HG02678 (cell line): ENCODE results near the gene MYRF.

ENCODE experiments used
- ATAC-seq: cut with Tn5 transposase; IDR thresholded peaks from one replicate; pipeline ENCODE4 v1.9.1; 2021; ENCODE audit warnings: mild to moderate bottlenecking, moderate library complexity; ENCODE audit not compliant: unreplicated experiment

Gene MYRF

DNA sequence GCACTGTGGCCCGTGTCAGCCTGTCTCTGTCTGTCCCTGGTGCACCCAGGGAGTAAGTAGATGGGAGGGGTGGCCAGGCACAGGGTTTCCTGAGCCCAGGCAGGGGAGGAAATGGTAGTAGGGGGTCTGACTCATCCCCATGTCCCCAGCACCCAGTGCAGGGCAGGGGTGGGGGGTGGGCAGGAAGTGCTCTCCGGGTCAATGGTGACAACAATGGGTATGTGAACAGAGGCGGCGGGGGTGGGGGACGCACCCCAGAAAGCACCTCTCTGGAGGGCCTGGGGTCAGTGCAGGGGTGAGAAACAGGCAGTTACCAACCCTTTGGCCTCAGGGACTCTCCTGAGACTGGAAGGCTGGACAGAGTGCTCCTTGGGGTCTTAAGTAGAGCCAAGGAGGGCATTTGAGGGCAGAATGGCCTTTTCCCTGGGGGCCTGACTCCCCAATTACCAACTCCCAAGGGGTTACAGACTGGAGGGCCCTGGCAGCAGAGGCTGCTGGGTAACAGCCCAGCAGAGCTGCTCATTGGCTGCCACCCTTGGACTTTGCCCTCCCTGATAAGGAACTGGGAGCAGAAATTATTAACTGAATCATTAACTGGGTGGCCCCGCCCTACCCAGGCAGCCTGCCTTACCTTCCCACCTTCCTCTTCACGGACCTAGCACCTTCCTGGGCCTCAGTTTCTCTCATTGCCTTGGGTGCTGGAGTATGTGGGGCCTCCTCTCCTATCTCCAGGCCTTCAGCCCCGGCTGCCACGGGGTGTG is 4.2 kb downstream of the MYRF start:
- peak; percentile 35 for ATAC-seq

DNA sequence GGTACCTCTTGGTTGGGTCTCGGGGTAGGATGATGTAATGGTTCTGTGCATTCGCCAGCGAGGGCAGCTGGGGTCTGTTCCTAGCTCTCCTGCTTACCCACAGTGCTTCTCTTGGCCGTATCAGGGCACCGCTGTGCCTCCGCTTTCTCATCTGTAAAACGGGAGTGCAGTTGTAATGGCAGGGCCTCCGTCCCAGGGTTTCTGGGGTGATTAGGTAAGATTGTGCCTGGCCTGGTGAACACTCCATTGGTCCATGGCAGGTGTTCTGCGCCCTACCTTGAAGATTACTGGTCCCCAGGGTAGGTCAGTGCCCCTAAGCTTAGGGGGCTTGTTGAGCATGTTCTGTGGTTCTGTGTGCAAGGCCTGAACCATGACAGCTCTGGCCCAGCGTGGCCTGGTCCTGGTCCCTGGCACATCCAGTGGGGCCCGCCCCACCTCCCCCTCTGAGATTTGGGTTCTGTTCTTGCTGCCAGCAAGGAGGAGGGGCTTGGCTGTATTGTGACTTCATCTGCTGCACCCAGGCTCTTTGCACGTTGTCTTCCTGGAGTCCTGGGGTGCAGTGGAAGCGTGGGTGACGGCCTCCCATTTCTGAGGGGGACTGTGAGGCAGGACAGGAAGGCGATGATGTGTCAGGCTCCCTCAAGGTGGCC is 4.9 kb downstream of the MYRF start:
- no peak for ATAC-seq

DNA sequence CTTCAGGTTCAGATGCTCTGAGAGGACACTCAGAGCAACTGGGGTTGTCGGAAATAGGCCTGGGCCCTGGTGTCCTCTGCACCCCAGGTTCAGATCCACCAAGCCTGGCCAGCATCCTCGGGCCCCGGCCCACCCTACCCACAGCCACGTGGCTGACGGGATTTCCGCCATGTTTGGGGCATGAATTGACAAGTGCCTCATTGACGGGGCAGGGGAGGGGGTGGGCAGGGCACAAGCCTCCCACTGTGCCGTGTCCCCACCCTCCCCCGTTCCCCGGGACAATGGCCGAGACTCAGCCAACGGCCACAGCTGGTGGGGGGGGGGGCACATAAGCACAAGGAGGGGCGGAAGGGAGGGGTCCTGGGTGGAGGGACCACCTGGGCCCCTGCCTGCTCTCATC is 8.5 kb downstream of the MYRF start:
- no peak for ATAC-seq

DNA sequence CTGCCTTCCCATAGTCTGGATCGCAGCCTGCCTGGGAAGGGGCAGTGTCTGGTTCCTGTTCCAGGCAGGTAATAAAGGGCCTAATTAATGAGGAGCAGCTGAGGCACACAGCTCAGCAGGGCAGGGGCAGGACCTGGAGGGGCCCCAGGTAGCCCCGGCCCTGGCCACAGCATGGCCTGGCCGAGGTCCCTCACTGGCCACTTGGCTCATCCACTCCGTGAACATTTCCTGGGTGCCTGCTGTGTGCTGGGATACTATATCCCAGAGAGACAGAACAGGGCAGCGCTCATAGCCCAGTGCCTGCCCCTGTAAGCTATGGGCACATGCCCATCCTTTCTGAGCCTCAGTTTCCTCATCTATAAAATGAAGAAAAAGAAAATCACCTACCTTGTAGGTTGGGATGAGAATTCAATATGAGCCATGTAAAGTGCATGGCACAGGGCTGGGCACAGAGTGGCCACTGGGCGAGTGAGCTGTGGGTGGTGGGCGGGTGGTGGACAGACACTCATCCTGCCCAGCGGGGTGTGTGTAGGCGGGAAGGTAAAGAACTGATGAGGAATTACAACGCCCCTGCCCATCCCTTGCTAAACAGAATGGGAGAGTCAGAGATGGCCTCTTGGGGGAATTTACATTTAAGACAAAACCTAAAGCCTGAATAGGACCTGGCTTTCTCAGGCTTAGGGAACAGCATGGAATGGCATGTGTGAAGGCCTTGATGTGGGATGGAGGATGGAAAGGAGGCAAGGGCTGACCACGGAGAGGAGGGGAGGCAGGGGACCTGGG is 9.2 kb downstream of the MYRF start:
- no peak for ATAC-seq

DNA sequence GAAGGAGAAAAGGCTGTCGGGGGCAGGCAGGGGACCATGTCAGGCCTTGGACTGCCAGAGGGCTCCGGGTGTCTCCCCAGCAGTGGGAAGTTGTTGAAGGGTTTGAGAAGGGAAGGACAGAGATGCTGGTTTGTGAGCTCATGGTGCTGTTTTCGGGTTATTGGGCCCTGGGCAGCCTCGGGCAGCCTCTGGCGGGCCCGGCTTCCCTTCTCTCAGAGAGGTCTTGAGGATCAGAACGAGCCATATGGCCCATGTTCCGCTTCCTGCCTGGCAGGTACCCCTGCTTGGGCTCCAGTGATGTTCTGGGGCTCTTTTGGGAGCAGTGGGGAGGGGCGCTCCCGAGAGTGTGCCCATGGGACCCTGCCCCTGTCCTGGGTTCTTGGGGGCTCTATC is 9.8 kb downstream of the MYRF start:
- ATAC-seq: no peak

DNA sequence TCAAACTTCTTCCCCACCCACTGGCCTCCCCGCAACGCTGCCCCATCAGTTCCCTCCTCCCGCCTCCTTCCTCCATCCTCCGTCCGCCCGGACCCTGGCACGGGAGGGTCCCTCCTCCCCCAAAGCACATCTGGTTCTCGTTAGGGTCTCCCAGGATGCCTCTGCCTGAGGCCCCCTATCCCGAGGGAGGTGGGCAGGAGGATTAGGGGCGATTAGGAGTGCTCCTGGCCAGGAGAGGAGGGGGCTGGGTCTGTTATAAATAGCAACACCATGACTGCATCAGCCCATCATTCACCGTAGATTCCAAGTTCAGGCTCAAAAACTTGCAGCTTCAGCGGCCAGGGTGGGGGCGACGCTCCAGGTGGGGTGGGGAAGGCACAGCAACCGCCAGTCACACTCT is 10.4 kb downstream of the MYRF start:
- no peak for ATAC-seq

DNA sequence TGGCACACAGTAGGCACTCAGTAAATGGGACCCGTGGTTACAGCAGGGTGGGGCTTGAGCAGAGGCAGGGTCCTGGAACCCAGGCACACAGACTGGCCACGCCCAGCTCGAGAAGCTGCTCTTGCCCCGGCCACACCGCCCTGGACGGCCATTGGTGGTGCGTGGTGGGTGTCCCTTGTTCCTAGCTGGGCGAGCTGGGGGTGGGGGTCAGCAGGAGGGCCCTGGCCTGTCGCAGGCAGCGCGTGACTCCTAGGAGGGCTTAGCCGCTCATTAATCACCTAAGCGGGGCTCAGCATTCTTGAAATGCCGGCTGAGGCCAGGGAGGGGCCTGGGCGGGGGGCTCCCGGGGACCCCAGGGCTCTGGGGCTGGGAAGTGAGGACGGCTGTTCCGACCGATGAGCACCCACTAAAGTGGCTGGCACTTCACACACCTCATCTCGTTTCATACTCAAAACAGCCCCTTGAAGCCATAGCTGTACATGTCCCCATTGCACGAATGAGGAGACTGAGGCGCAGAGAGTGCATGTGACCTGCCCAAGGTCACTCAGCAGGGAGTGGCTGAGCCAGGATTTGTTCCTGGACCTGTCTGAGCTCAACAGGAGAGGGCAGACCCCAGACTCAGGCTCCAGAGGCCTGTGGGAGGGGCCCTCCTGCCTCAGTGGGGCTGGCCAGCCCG is 11.6 kb downstream of the MYRF start:
- no peak for ATAC-seq

DNA sequence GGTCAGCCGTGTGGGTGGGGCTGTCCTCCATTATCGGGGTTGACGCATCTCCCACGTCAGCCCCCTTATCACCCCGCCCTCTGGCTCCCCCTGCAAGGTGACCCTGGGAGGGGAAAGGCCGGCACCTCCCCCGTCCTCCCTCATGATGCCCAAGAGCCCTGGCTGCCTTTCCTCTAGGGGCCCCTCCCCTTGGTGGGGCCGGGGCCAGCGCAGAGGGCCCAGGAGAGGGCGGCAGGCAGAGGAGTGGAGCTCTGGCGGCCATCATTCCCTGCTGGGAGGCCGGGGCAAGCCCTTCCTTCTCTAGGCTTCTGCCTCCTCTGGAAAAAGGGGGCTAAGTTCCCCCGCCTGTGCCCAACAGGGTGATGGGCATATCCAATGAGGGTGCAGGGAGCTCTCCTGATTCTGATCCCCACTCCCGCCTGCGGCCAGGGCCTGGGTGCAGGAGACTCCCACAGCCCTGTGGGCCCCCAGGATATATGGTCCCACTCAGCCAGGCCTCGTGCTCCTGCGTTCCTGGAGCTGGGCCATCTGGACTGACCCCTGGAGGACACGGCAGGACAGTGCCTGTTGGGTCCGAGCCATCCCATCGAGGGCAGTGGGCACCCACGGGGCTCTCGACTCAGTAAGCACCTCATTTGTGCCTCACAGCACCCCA is 12.3 kb downstream of the MYRF start:
- no peak for ATAC-seq

DNA sequence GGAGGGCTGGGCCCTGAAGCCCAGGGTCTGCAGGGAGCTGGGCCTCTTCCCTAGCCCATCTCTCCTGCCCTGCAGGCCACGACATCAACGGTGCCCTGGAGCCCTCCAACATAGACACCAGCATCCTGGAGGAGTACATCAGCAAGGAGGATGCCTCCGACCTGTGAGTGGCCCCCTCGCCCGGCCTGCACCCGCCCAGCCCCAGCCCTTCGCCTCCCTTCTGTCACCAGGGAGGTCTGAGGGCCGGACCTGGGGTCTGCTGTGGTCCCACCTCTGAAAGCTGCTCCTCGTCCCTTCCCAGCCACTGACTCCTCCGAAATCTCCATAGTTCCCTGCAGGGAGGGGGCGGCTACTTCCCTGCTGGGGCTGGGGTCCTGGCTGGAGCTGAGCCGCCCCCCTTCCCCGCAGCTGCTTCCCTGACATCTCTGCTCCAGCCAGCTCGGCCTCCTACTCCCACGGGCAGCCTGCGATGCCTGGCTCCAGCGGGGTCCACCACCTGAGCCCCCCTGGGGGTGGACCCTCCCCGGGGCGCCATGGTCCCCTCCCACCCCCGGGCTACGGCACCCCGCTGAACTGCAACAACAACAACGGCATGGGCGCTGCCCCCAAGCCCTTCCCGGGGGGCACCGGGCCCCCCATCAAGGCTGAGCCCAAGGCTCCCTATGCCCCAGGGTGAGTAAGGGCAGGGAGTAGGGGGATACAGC is 13.3 kb downstream of the MYRF start:
- no peak for ATAC-seq

DNA sequence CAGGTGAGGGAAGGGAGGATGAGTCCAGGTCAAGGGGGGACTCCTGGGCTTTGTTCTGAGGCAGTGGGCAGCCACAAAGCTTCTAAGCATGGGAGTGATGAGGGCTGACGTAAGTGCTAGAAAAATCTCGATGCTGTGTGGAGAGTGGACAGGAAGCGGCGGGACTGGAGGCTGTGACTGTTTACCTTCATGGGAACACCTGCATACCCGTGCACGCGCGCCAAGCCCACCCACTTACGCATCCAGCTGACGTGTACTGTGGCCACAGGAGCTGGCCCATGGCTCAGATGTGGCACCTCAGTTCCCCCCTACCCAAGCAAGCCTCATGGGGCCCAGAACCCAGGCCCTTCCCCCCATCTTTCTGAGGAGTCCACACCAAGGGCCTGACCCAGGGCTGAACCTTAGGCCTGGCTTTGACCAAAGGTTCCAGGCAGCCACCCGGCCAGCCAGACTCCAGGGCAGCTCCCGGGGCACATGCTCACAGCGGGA is 14.0 kb downstream of the MYRF start:
- ATAC-seq: no peak

DNA sequence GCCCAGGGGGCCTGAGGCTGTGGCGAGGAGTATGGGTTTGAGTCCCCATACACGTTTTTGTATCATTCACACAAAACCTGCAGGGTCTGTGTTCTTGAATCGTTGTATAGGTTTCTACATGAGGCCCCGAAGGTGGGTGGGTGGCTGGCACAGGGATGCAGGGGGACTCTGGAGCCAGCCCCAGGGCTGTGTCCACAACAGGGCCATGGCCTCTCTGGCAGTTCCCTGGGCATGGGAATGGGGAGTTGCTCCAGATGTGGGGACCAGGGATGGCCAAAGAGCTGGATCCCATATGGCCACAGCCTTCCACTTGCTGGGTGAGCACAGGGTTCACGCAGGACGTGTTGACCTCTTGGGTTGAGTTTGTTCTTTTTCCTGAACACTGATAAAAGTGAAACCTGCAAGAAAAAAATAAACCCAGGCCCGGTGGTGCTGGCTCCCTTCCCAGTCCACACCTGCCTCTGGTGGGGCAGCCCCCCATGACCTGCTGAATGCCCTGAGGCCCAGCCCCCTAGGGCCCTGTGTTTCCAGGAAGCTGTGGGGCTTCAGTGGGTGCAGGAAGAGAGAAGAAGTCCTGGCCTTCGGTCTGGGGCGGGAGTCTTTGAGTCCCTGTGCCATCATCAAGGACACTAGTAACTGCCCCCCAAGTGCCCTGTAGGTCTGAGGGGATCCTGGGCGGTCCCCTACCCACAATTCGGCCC is 16.1 kb downstream of the MYRF start:
- ATAC-seq: no peak

DNA sequence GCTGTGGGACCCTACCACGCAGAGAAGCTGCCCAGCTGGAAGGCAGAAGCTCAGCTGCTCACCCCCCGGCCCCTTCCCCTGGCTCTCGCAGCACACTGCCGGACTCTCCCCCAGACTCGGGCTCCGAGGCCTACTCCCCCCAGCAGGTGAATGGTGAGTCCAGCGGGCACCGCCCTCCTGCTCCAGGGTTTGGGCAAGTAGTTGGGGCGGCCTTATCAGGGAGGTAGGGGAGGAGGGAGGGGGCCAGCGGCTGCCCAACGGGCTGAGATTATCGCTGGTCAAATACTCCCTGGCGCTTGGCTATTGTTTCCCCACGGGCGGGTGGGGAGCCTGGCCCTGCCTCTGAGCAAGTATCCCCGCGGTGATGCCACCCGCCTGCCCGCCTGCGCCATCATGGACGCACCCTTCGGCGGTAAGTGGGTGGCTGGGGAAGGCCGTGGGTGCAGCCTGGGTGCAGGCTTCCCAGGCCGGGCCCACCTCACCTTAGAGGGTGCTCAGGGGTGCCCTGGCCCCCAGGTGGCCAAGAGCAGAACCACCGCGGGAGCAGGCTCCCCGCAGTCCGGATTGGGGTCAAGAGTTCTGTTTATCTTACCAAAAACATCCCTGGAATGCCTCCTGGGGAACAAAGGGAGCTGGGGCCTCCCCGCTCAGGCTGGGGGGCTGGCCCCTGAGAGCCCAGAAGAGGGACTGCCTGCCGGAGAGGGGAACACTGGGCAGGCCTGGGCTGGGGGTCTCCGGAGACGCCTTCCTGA is 16.9 kb downstream of the MYRF start:
- ATAC-seq: no peak

DNA sequence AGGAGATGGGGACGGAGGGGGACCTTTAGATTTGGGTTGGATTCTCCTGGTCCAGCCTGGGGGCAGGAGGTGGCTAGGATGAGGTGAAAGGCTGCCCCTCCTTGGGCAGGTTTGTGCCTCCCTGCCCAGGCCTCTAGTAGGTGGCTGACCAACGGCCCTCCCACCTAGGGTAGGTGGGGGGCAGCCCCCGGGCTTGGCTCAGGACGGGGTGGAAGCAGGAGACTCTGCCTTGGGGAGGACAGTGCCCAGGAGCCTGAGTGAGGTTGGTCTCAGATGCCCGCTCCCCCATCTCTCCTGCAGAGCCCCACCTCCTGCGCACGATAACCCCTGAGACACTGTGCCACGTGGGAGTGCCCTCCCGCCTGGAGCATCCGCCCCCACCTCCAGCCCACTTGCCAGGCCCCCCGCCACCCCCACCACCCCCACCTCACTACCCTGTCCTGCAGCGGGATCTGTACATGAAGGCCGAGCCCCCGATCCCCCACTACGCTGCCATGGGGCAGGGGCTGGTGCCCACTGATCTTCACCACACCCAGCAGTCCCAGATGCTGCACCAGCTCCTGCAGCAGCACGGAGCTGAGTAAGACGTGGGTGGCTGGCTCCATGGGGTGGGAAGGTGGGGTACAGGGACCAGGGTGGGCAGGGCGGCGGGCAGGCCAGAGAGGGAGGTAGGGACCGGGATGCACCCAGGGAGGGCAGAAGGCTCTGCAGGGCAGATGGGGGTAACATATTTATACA is 17.7 kb downstream of the MYRF start:
- no peak for ATAC-seq

DNA sequence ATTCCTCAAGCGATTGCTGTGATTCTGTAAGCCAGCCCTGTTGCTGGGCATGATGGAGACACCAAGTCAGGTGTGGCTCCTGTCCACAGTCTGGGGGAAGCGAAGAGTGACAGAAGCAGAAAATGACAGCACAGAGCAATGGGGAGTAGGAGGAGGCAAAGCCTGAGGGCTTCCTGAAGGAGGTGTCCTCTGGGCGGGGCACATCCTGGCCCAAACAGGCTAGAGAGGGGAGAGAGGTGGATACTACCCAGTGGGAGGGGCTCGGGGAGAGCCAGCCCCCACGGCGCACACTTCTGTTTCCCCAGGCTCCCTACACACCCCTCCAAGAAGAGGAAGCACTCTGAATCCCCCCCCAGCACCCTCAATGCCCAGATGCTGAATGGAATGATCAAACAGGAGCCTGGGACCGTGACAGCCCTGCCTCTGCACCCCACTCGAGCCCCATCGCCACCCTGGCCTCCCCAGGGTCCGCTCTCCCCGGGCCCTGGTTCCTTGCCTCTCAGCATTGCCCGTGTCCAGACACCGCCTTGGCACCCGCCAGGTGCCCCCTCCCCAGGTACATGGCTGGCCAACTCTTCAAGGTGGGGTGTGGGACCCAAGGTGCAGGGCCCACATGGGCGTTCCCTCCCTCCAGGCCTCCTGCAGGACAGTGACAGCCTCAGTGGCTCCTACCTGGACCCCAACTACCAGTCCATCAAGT is 18.9 kb downstream of the MYRF start:
- ATAC-seq: no peak

DNA sequence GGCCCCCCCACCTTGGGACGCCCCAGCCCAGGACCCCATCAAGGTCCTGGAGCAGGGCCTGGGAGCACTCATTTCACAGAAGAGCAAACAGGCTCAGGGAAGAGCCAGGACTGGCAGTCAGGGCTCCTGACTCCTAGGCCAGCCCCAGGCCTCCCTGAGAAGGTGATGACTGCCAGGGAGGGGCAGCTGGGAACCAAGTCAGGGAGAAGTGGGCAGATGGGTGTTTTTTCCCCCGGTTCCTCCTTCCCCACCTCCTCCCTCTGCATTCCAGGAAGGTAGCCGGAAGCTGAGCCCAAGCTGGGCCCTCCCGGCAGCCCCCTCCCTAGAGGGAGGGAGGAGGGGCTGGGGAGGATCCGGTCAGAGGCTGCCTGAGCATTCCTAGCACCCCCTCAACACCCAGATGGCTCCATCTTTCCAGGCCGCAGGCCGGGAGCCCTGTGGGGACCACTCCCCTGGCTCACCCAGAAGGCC is 19.6 kb downstream of the MYRF start:
- no peak for ATAC-seq

DNA sequence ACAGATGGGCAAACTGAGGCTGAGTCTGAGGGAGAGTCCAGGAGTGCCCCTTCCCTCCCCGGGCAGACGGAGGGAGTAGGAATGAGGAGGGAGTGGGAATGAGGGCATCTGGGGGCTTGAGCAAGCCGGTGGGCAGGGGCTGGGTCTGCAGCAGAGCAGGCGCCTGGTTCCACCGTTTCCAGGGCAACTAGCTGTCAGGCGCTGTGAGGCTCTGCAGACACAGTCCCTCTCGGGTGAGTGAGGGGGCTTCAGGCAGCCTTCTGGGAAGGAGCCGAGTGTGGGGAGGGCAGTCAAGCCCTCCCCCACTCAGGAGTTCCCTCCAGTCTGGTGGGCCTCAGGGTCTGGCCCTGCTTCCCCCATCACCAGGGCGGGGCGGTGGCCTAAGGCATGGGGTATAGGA is 20.9 kb downstream of the MYRF start:
- ATAC-seq: no peak

DNA sequence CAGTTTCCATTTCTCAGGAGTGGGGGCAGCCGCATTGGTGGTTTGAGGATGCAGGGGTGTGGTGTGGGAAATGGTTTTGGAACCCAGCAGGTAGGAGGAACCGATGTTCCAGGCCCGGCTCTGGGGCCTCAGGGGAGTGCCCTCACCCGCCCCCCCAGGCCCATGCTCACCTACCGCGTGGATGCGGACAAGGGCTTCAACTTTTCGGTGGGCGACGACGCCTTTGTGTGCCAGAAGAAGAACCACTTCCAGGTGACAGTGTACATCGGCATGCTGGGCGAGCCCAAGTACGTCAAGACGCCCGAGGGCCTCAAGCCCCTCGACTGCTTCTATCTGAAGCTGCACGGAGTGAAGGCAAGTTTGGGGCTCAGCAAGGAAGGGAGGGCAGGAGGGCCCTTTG is 21.4 kb downstream of the MYRF start:
- no peak for ATAC-seq
